Right lobe of liver (tissue), 4 donors: ENCODE measurements around the gene RAB11FIP3.

Source experiments
- POLR2A ChIP-seq: fragments of 450-650 bp; IDR thresholded peaks from one replicate; pipeline ENCODE4 v1.6.1; 2017; ENCODE audit warnings: antibody characterized with exemption, mild to moderate bottlenecking
- TF ChIP-seq, protein P1 (sequence below), 4 donors: fragments of 200-600 bp in 3 of 4; fragments of 450-650 bp in 1 of 4; IDR thresholded peaks; one replicate each; pipeline versions ENCODE4 v1.5.1 to v1.8.0; 2016 to 2022; ENCODE audit warnings: antibody characterized with exemption in 4 of 4, mild to moderate bottlenecking in 2 of 4
- donor health status: DM: no; HTN: no; CAD: no.
- donor health status: DM: no; HTN: no; CAD: no.
- donor health status: DM: no; HTN: yes; CAD: no.

GRCh38 chr16:440627-441026, 15.2 kb downstream of the RAB11FIP3 start:
- TF ChIP-seq, protein P1, sequence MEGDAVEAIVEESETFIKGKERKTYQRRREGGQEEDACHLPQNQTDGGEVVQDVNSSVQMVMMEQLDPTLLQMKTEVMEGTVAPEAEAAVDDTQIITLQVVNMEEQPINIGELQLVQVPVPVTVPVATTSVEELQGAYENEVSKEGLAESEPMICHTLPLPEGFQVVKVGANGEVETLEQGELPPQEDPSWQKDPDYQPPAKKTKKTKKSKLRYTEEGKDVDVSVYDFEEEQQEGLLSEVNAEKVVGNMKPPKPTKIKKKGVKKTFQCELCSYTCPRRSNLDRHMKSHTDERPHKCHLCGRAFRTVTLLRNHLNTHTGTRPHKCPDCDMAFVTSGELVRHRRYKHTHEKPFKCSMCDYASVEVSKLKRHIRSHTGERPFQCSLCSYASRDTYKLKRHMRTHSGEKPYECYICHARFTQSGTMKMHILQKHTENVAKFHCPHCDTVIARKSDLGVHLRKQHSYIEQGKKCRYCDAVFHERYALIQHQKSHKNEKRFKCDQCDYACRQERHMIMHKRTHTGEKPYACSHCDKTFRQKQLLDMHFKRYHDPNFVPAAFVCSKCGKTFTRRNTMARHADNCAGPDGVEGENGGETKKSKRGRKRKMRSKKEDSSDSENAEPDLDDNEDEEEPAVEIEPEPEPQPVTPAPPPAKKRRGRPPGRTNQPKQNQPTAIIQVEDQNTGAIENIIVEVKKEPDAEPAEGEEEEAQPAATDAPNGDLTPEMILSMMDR (IDR thresholded peaks at IDR 0.05) = no peak
- TF ChIP-seq POLR2A = no peak
